Natural killer cell (primary cell): ENCODE results near the gene PRUNE2. TPM values are rescaled to one million over a fixed set of nuclear protein-coding genes. Genes with fewer than 3 reads are reported as not detected.
"Not testable (repeated sequence)": the region's sequence is repeated elsewhere in the genome, so short reads cannot be mapped to it uniquely, and the experiment has no call there.

Experiments
- ATAC-seq, 3 donors: fragments of 150-1000 bp in 2 of 3; fragments of 200-7000 bp in 1 of 3; cut with Tn5 transposase; 1 replicate in 1 of 3; 2 replicates in 2 of 3; pipeline ENCODE4 v1.10.0; 2021; ENCODE audit warnings: mild to moderate bottlenecking in 2 of 3, moderate library complexity in 2 of 3
- DNase-seq, 2 donors: peaks; one replicate each; pipeline versions ENCODE4 v3.0.0 to v3.0.0-alpha.2; 2013 to 2021; ENCODE audit warnings: mixed read lengths in 1 of 2
- H3K27ac ChIP-seq: one replicate; pipeline ENCODE4 v1.5.1; 2013; ENCODE audit warnings: mild to moderate bottlenecking, low read length
- H3K27me3 ChIP-seq: one replicate; pipeline ENCODE4 v1.6.1; 2013; ENCODE audit warnings: low read length; ENCODE audit not compliant: control insufficient read depth, insufficient read depth
- H3K36me3 ChIP-seq: one replicate; pipeline ENCODE4 v1.6.1; 2013; ENCODE audit warnings: low read length; ENCODE audit not compliant: control insufficient read depth, insufficient read depth
- H3K4me1 ChIP-seq: one replicate; pipeline ENCODE4 v1.6.1; 2013; ENCODE audit warnings: low read length; ENCODE audit not compliant: control insufficient read depth, insufficient read depth
- H3K4me3 ChIP-seq: one replicate; pipeline ENCODE4 v1.5.1; 2013; ENCODE audit warnings: low read length
- H3K9me3 ChIP-seq: one replicate; pipeline ENCODE4 v1.6.1; 2013; ENCODE audit warnings: low read length; ENCODE audit not compliant: control insufficient read depth, insufficient read depth
- H3K27ac Mint-ChIP-seq, 2 donors: one replicate each; pipeline ENCODE4 v1.8.0; 2022; ENCODE audit warnings: mild to moderate bottlenecking in 2 of 2, mixed read lengths in 2 of 2, moderate library complexity in 1 of 2
- H3K27me3 Mint-ChIP-seq, 2 donors: one replicate each; pipeline ENCODE4 v1.8.0; 2022; ENCODE audit warnings: low read depth in 2 of 2, mixed read lengths in 2 of 2
- H3K36me3 Mint-ChIP-seq: one replicate; pipeline ENCODE4 v1.8.0; 2022; ENCODE audit warnings: mixed read lengths
- H3K4me1 Mint-ChIP-seq, 2 donors: one replicate each; pipeline ENCODE4 v1.8.0; 2022; ENCODE audit warnings: mixed read lengths in 2 of 2
- H3K4me3 Mint-ChIP-seq: one replicate; pipeline ENCODE4 v1.8.0; 2022; ENCODE audit warnings: mild to moderate bottlenecking, moderate library complexity, mixed read lengths
- H3K9me3 Mint-ChIP-seq, 2 donors: one replicate each; pipeline ENCODE4 v1.8.0; 2022; ENCODE audit warnings: mixed read lengths in 2 of 2
- CTCF ChIP-seq: fragments of 200-600 bp; IDR thresholded peaks from one replicate; pipeline ENCODE4 v1.8.0; 2022; ENCODE audit warnings: antibody characterized with exemption
- WGBS: methylation state at CpG from one replicate; pipeline ENCODE4 v1.1.7; 2013; ENCODE audit warnings: missing lambda C conversion rate; ENCODE audit not compliant: insufficient coverage; 5-methylcytosine and 5-hydroxymethylcytosine counted together
- intact Hi-C: fragments of 100-400 bp; cut with micrococcal nuclease; formaldehyde crosslinking; loops from one replicate; pipeline ENCODE4 v1.14.2; 2022
- total RNA-seq, 4 donors: library from RNA; stranded (reverse); fragments of 120-200 nt in 1 of 4; gene quantifications; one replicate each; pipeline versions ENCODE4 v1.2.3 to v1.2.4, GENCODE V29; 2013 to 2022

The PRUNE2 gene
- total RNA-seq, 3 donors from 2014 or later (not counting 1 experiment from before 2014, with no cell fraction given): 0.43 to 0.45 TPM; not detected in 1

GRCh38 chr9:76744336-76744735 lies 161.6 kb downstream of the PRUNE2 start:
- TF ChIP-seq CTCF: no peak
- intact Hi-C loops: no loop called here
- ATAC-seq (no peak), DNase-seq (no peak)
- no peaks in the 10 kb centered on the region for H3K4me1 ChIP-seq
- Mint-ChIP-seq H3K27me3 (peaks cover 12 to 28% of the 10 kb centered on the region in 2 donors), H3K4me1 (no peaks in the 10 kb centered on the region), H3K36me3 (no peaks in the 10 kb centered on the region), H3K4me3 (no peak overlapping the region), H3K27ac (no peak overlapping the region), H3K9me3 (peaks cover 2 to 4% of the 10 kb centered on the region in 2 donors)
- H3K36me3 ChIP-seq: no peaks in the 10 kb centered on the region
- no peak overlapping the region for H3K27ac ChIP-seq
- WGBS: 85% methylated on average over 2 of the region's 3 CpGs
- H3K9me3 ChIP-seq: no peaks in the 10 kb centered on the region
- no peaks in the 10 kb centered on the region for H3K27me3 ChIP-seq
- no peak overlapping the region for H3K4me3 ChIP-seq

GRCh38 chr9:76743931-76744330 lies 162.0 kb downstream of the PRUNE2 start:
- Mint-ChIP-seq H3K4me3 (no peak overlapping the region), H3K36me3 (no peaks in the 10 kb centered on the region), H3K27me3 (peaks cover 12 to 31% of the 10 kb centered on the region in 2 donors), H3K9me3 (peaks cover 2 to 4% of the 10 kb centered on the region in 2 donors), H3K27ac (no peak overlapping the region), H3K4me1 (no peaks in the 10 kb centered on the region)
- H3K4me1 ChIP-seq: no peaks in the 10 kb centered on the region
- no peak for ATAC-seq
- no CpG with 5 or more reads among the region's 3 CpGs for WGBS
- H3K27ac ChIP-seq: no peak overlapping the region
- no peaks in the 10 kb centered on the region for H3K36me3 ChIP-seq
- H3K9me3 ChIP-seq: no peaks in the 10 kb centered on the region
- no peak for DNase-seq
- H3K27me3 ChIP-seq: no peaks in the 10 kb centered on the region
- TF ChIP-seq CTCF: no peak
- H3K4me3 ChIP-seq: no peak overlapping the region
- intact Hi-C loops: no loop called here

- intact Hi-C loops, H3K9me3 ChIP-seq, H3K27ac ChIP-seq, H3K36me3 ChIP-seq, DNase-seq, H3K36me3 Mint-ChIP-seq, H3K4me3 Mint-ChIP-seq, ATAC-seq, H3K4me3 ChIP-seq, H3K4me1 Mint-ChIP-seq, H3K27ac Mint-ChIP-seq, H3K4me1 ChIP-seq, H3K9me3 Mint-ChIP-seq, H3K27me3 ChIP-seq: not testable (repeated sequence)
- H3K27me3 Mint-ChIP-seq: peaks cover 9 to 40% of the 10 kb centered on the region in 2 donors
- WGBS: 84% methylated on average over 2 of the region's 4 CpGs
Measured at GRCh38 chr9:76742890-76743289, 163.0 kb downstream of the PRUNE2 start.

GRCh38 chr9:76741524-76741923 lies 164.4 kb downstream of the PRUNE2 start:
- no peaks in the 10 kb centered on the region for H3K4me1 ChIP-seq
- TF ChIP-seq CTCF: no peak
- no peak overlapping the region for H3K27ac ChIP-seq
- Mint-ChIP-seq H3K9me3 (peaks cover 2 to 4% of the 10 kb centered on the region in 2 donors), H3K4me3 (no peak overlapping the region), H3K4me1 (no peaks in the 10 kb centered on the region), H3K36me3 (no peaks in the 10 kb centered on the region), H3K27me3 (peaks cover 13 to 48% of the 10 kb centered on the region in 2 donors), H3K27ac (no peak overlapping the region)
- H3K27me3 ChIP-seq: no peaks in the 10 kb centered on the region
- no peak for ATAC-seq
- H3K4me3 ChIP-seq: no peak overlapping the region
- no peaks in the 10 kb centered on the region for H3K9me3 ChIP-seq
- no peak for DNase-seq
- WGBS: 88% methylated on average over 5 of the region's 5 CpGs
- intact Hi-C loops: no loop called here
- H3K36me3 ChIP-seq: no peaks in the 10 kb centered on the region
